Panc1 (cell line): Measurements from ENCODE around the gene ZNF710. TPM values are rescaled to one million over a fixed set of nuclear protein-coding genes. Genes with fewer than 3 reads are reported as not detected.

Experiments
- ATAC-seq: fragments of 200-7000 bp; cut with Tn5 transposase; 2 replicates; pipeline ENCODE4 v1.9.1; 2020; ENCODE audit warnings: mild to moderate bottlenecking, moderate library complexity
- BruUV-seq: library from RNA; stranded (reverse); fragments of 400-500 nt; replicated peaks from 2 replicates; lab custom pipeline; 2021; lab: Mats Ljungman, UMichigan
- CTCF ChIA-PET: fragments of 300-600 bp; sonication (Branson Sonifier 250); formaldehyde crosslinking; loops from one replicate; lab custom pipeline; 2022; ENCODE audit warnings: antibody characterized with exemption; lab: Charles Lee
- POLR2A ChIA-PET: fragments of 300-600 bp; sonication (Branson Sonifier 250); formaldehyde crosslinking; loops from one replicate; lab custom pipeline; 2022; ENCODE audit warnings: antibody characterized with exemption; lab: Charles Lee
- DNase-seq: peaks from one replicate; pipeline ENCODE4 v3.0.0-alpha.2; 2010; ENCODE audit warnings: low read depth, low spot score
- H3K27ac ChIP-seq: 2 replicates; pipeline ENCODE4 v1.5.1; 2011; ENCODE audit warnings: mild to moderate bottlenecking, low read length, inconsistent platforms
- H3K27me3 ChIP-seq: fragments of 200-500 bp; sonication (Bioruptor generic); 2 replicates; pipeline ENCODE4 v1.6.0; 2014; ENCODE audit warnings: low read length, inconsistent platforms; ENCODE audit not compliant: control insufficient read depth, insufficient read depth
- H3K36me3 ChIP-seq: fragments of 200-500 bp; sonication (Bioruptor generic); 2 replicates; pipeline ENCODE4 v1.5.1; 2014; ENCODE audit warnings: inconsistent platforms, mild to moderate bottlenecking, low read length, moderate library complexity; ENCODE audit not compliant: control insufficient read depth, insufficient read depth
- H3K4me1 ChIP-seq: 2 replicates; pipeline ENCODE4 v1.5.1; 2011; ENCODE audit warnings: inconsistent platforms, mild to moderate bottlenecking, low read length, moderate library complexity; ENCODE audit not compliant: control insufficient read depth, insufficient read depth
- H3K4me3 ChIP-seq, 2 experiments: 2 replicates each; pipeline ENCODE4 v1.5.1; 2011 to 2012; ENCODE audit warnings: low read depth in 2 of 2, low read length in 2 of 2, mild to moderate bottlenecking in 2 of 2, inconsistent platforms in 1 of 2, moderate library complexity in 1 of 2
- H3K9me3 ChIP-seq: fragments of 200-500 bp; sonication (Bioruptor generic); 2 replicates; pipeline ENCODE4 v1.5.1; 2014; ENCODE audit warnings: low read depth, mild to moderate bottlenecking, inconsistent platforms, low read length, moderate library complexity; ENCODE audit not compliant: control insufficient read depth, insufficient read depth
- CTCF ChIP-seq: fragments of 450-650 bp; IDR thresholded peaks from 2 replicates; pipeline ENCODE4 v1.5.1; 2017; ENCODE audit warnings: mild to moderate bottlenecking
- POLR2AphosphoS5 ChIP-seq: IDR thresholded peaks from 2 replicates; pipeline ENCODE4 v1.6.1; 2012; ENCODE audit warnings: mild to moderate bottlenecking, low read depth, low read length, moderate library complexity
- REST ChIP-seq, 2 experiments: IDR thresholded peaks; 2 replicates each; pipeline ENCODE4 v1.6.1; 2011 to 2012; ENCODE audit warnings: low read depth in 2 of 2, control low read depth in 1 of 2, low read length in 1 of 2, mild to moderate bottlenecking in 1 of 2, moderate library complexity in 1 of 2; ENCODE audit not compliant: insufficient read depth in 1 of 2
- SIN3A ChIP-seq: IDR thresholded peaks from 2 replicates; pipeline ENCODE4 v1.6.1; 2012; ENCODE audit warnings: low read depth, mild to moderate bottlenecking, low read length, moderate library complexity, borderline replicate concordance; ENCODE audit not compliant: insufficient read depth
- TCF7L2 ChIP-seq: IDR thresholded peaks from 2 replicates; pipeline ENCODE4 v1.6.1; 2011; ENCODE audit warnings: mild to moderate bottlenecking, low read depth, low read length, inconsistent platforms
- in situ Hi-C: cut with HindIII; loops from 2 replicates; pipeline ENCODE4 v1.10.0; 2016; ENCODE audit warnings: low sequenced_read_pairs, low pct_unique_long_range_greater_than_20kb
- intact Hi-C: fragments of 100-400 bp; cut with micrococcal nuclease; formaldehyde crosslinking; loops from one replicate; pipeline ENCODE4 v1.10.0; 2022; ENCODE audit not compliant: unreplicated experiment
- total RNA-seq: library from RNA; stranded (reverse); gene quantifications from one replicate; pipeline ENCODE4 v1.2.1, GENCODE V29; 2021; ENCODE audit not compliant: unreplicated experiment

ZNF710 gene
- total RNA-seq, 1 experiment from 2014 or later = 15.8 TPM

- no peak for TF ChIP-seq POLR2AphosphoS5
- CTCF ChIA-PET = no interaction called here
- Histone ChIP-seq H3K27ac (no peak overlapping the region), H3K4me3 (no peak overlapping the region), H3K36me3 (no peaks in the 10 kb centered on the region), H3K4me1 (no peaks in the 10 kb centered on the region), H3K27me3 (no peaks in the 10 kb centered on the region), H3K9me3 (no peaks in the 10 kb centered on the region)
- no peak for DNase-seq
- in situ Hi-C loops = no loop called here
- 0 out of 2 replicates have a peak, but pooled peaks have one; percentile 46 for ATAC-seq
- POLR2A ChIA-PET = no interaction called here
- no TSS peak for BruUV-seq
- intact Hi-C loops = no loop called here
These were observed 41.8 kb downstream of the ZNF710 start for GRCh38 chr15:90042766-90043529.

GRCh38 chr15:90043530-90044010, 42.4 kb downstream of the ZNF710 start:
- H3K4me1 ChIP-seq = no peaks in the 10 kb centered on the region
- H3K27ac ChIP-seq = no peak overlapping the region
- in situ Hi-C loops = no loop called here
- intact Hi-C loops = no loop called here
- no peaks in the 10 kb centered on the region for H3K36me3 ChIP-seq
- ATAC-seq (no peak), DNase-seq (no peak)
- POLR2A ChIA-PET = no interaction called here
- H3K4me3 ChIP-seq = no peak overlapping the region
- H3K9me3 ChIP-seq = no peaks in the 10 kb centered on the region
- TF ChIP-seq TCF7L2 (no peak), POLR2AphosphoS5 (no peak), SIN3A (no peak), CTCF (no peak), REST (IDR thresholded peaks at IDR 0.05; ENCODE audit: insufficient read depth in 1 of 2, low read depth in 2 of 2, low read length in 1 of 2) (no peak)
- H3K27me3 ChIP-seq = no peaks in the 10 kb centered on the region
- CTCF ChIA-PET = no interaction called here
- BruUV-seq = no TSS peak

- H3K27ac ChIP-seq = no peak overlapping the region
- intact Hi-C loops = no loop called here
- no peaks in the 10 kb centered on the region for H3K9me3 ChIP-seq
- ChIA-PET CTCF (no interaction called here), POLR2A (no interaction called here)
- in situ Hi-C loops = no loop called here
- no peak for DNase-seq
- no peak overlapping the region for H3K4me3 ChIP-seq
- H3K4me1 ChIP-seq = no peaks in the 10 kb centered on the region
- TF ChIP-seq SIN3A (no peak), CTCF (no peak), TCF7L2 (no peak), REST (IDR thresholded peaks at IDR 0.05; ENCODE audit: insufficient read depth in 1 of 2, low read depth in 2 of 2, low read length in 1 of 2) (no peak), POLR2AphosphoS5 (no peak)
- no peaks in the 10 kb centered on the region for H3K36me3 ChIP-seq
- ATAC-seq = no peak
- no peaks in the 10 kb centered on the region for H3K27me3 ChIP-seq
- no TSS peak for BruUV-seq
These were observed 43.1 kb downstream of the ZNF710 start for GRCh38 chr15:90044191-90044590.
